ENCODE measurements around the gene FAM107B. TPM values are rescaled to one million over a fixed set of nuclear protein-coding genes. Genes with fewer than 3 reads are reported as not detected.
A peak's percentile ranks its signal among the peaks of the same experiment; 100 is the strongest.
"Not testable (repeated sequence)": the region's sequence is repeated elsewhere in the genome, so short reads cannot be mapped to it uniquely, and the experiment has no call there.

Gene FAM107B
- polyA plus RNA-seq, 3 donors from 2014 or later, result 240 to 338 (median 268) TPM

- peaks cover 5 to 17% of the 10 kb centered on the region in 2 donors for H3K4me1 Mint-ChIP-seq
- H3K36me3 Mint-ChIP-seq, result no peaks in the 10 kb centered on the region
- H3K9me3 Mint-ChIP-seq, result no peaks in the 10 kb centered on the region
- no peak for DNase-seq
- H3K27ac Mint-ChIP-seq, result no peak overlapping the region
- H3K27me3 Mint-ChIP-seq (ENCODE audit: low read depth in 3 of 3), result peaks cover 0 to 2% (median 0%) of the 10 kb centered on the region in 3 donors
- H3K4me3 Mint-ChIP-seq, result no peak overlapping the region
Measured at GRCh38 chr10:14688606-14689005, 86.1 kb downstream of the FAM107B start.

GRCh38 chr10:14688189-14688588, 86.5 kb downstream of the FAM107B start:
- H3K27ac Mint-ChIP-seq; DNase-seq; H3K27me3 Mint-ChIP-seq (ENCODE audit: low read depth in 3 of 3); H3K9me3 Mint-ChIP-seq; H3K4me3 Mint-ChIP-seq; H3K36me3 Mint-ChIP-seq: not testable (repeated sequence)
- H3K4me1 Mint-ChIP-seq, result peaks cover 5 to 17% of the 10 kb centered on the region in 2 donors

- no peak for DNase-seq
- Mint-ChIP-seq H3K4me1 (peaks cover 5 to 17% of the 10 kb centered on the region in 2 donors), H3K36me3 (no peaks in the 10 kb centered on the region), H3K27ac (no peak overlapping the region), H3K4me3 (no peak overlapping the region), H3K27me3 (ENCODE audit: low read depth in 3 of 3) (peaks cover 0 to 2% (median 0%) of the 10 kb centered on the region in 3 donors), H3K9me3 (no peaks in the 10 kb centered on the region)
Measured at GRCh38 chr10:14687340-14687739, 87.4 kb downstream of the FAM107B start.

- Mint-ChIP-seq H3K4me3 (no peak overlapping the region), H3K9me3 (peaks cover 0 to under 1% (median 0%) of the 10 kb centered on the region in 6 donors), H3K4me1 (peaks cover 5 to 17% of the 10 kb centered on the region in 2 donors), H3K36me3 (no peaks in the 10 kb centered on the region), H3K27ac (no peak overlapping the region), H3K27me3 (ENCODE audit: low read depth in 3 of 3) (peaks cover 0 to 4% (median 0%) of the 10 kb centered on the region in 3 donors)
- peak in 1 of 3 donors; percentile 5 for DNase-seq
Measured at GRCh38 chr10:14686356-14686755, 88.3 kb downstream of the FAM107B start.

GRCh38 chr10:14684354-14684753, 90.3 kb downstream of the FAM107B start:
- Mint-ChIP-seq H3K9me3 (peaks cover 0 to 2% (median 0%) of the 10 kb centered on the region in 6 donors), H3K27me3 (ENCODE audit: low read depth in 3 of 3) (peaks cover 0 to 4% (median 0%) of the 10 kb centered on the region in 3 donors), H3K4me3 (no peak overlapping the region), H3K27ac (no peak overlapping the region), H3K36me3 (no peaks in the 10 kb centered on the region), H3K4me1 (peaks cover 5 to 17% of the 10 kb centered on the region in 2 donors)
- no peak for DNase-seq

- no peak overlapping the region for H3K4me3 Mint-ChIP-seq
- no peak overlapping the region for H3K27ac Mint-ChIP-seq
Measured at GRCh38 chr10:14683256-14683655, 91.4 kb downstream of the FAM107B start.

GRCh38 chr10:14681802-14682201, 92.9 kb downstream of the FAM107B start:
- H3K27me3 Mint-ChIP-seq (ENCODE audit: low read depth in 3 of 3), result peaks cover 0 to 4% (median 0%) of the 10 kb centered on the region in 3 donors
- no peak overlapping the region for H3K4me3 Mint-ChIP-seq
- no peaks in the 10 kb centered on the region for H3K36me3 Mint-ChIP-seq
- peaks cover 0 to 2% (median 0%) of the 10 kb centered on the region in 6 donors for H3K9me3 Mint-ChIP-seq
- DNase-seq, result no peak
- peaks cover 5 to 14% of the 10 kb centered on the region in 2 donors for H3K4me1 Mint-ChIP-seq
- no peak overlapping the region for H3K27ac Mint-ChIP-seq

More at GRCh38 chr10:14683256-14683655, 91.4 kb downstream of the FAM107B start:
- Mint-ChIP-seq H3K36me3 (no peaks in the 10 kb centered on the region), H3K9me3 (peaks cover 0 to 2% (median 0%) of the 10 kb centered on the region in 6 donors), H3K27me3 (ENCODE audit: low read depth in 3 of 3) (peaks cover 0 to 4% (median 0%) of the 10 kb centered on the region in 3 donors), H3K4me1 (peaks cover 5 to 16% of the 10 kb centered on the region in 2 donors)
- DNase-seq, result no peak

- DNase-seq, result no peak
- no peak overlapping the region for H3K4me3 Mint-ChIP-seq
- H3K27me3 Mint-ChIP-seq (ENCODE audit: low read depth in 3 of 3), result peaks cover 0 to 4% (median 0%) of the 10 kb centered on the region in 3 donors
- H3K36me3 Mint-ChIP-seq, result no peaks in the 10 kb centered on the region
- peaks cover 5 to 10% of the 10 kb centered on the region in 2 donors for H3K4me1 Mint-ChIP-seq
- H3K27ac Mint-ChIP-seq, result no peak overlapping the region
- peaks cover 0 to 2% (median 0%) of the 10 kb centered on the region in 6 donors for H3K9me3 Mint-ChIP-seq
Measured at GRCh38 chr10:14681305-14681704, 93.4 kb downstream of the FAM107B start.

GRCh38 chr10:14678637-14679036, 96.1 kb downstream of the FAM107B start:
- Mint-ChIP-seq H3K4me1 (no peaks in the 10 kb centered on the region), H3K4me3 (no peak overlapping the region), H3K27ac (no peak overlapping the region), H3K9me3 (peaks cover 0 to 2% (median 0%) of the 10 kb centered on the region in 6 donors), H3K36me3 (no peaks in the 10 kb centered on the region), H3K27me3 (ENCODE audit: low read depth in 3 of 3) (peaks cover 0 to 2% (median 0%) of the 10 kb centered on the region in 3 donors)
- no peak for DNase-seq

GRCh38 chr10:14676732-14677131, 98.0 kb downstream of the FAM107B start:
- no peak for DNase-seq
- Mint-ChIP-seq H3K4me1 (no peaks in the 10 kb centered on the region), H3K27ac (no peak overlapping the region), H3K36me3 (no peaks in the 10 kb centered on the region), H3K4me3 (no peak overlapping the region), H3K9me3 (peaks cover 0 to 2% (median 0%) of the 10 kb centered on the region in 6 donors), H3K27me3 (ENCODE audit: low read depth in 3 of 3) (peaks cover 0 to 2% (median 0%) of the 10 kb centered on the region in 3 donors)

- DNase-seq, result no peak
- H3K4me3 Mint-ChIP-seq, result no peak overlapping the region
- no peaks in the 10 kb centered on the region for H3K9me3 Mint-ChIP-seq
- peaks cover 0 to 8% of the 10 kb centered on the region in 2 donors for H3K4me1 Mint-ChIP-seq
- peaks cover 0 to 2% (median 0%) of the 10 kb centered on the region in 3 donors for H3K27me3 Mint-ChIP-seq (ENCODE audit: low read depth in 3 of 3)
- H3K27ac Mint-ChIP-seq, result no peak overlapping the region
- H3K36me3 Mint-ChIP-seq, result no peaks in the 10 kb centered on the region
Measured at GRCh38 chr10:14674376-14675050, 100.2 kb downstream of the FAM107B start.

- DNase-seq, result no peak
- Mint-ChIP-seq H3K4me1 (peaks cover 0 to 12% of the 10 kb centered on the region in 2 donors), H3K36me3 (no peaks in the 10 kb centered on the region), H3K27me3 (ENCODE audit: low read depth in 3 of 3) (peaks cover 0 to 2% (median 0%) of the 10 kb centered on the region in 3 donors), H3K9me3 (no peaks in the 10 kb centered on the region), H3K27ac (no peak overlapping the region), H3K4me3 (no peak overlapping the region)
Measured at GRCh38 chr10:14673189-14673861, 101.4 kb downstream of the FAM107B start.

GRCh38 chr10:14671386-14671831, 103.3 kb downstream of the FAM107B start:
- Mint-ChIP-seq H3K36me3 (no peaks in the 10 kb centered on the region), H3K27me3 (ENCODE audit: low read depth in 3 of 3) (peaks cover 0 to 2% (median 0%) of the 10 kb centered on the region in 3 donors), H3K4me1 (peaks cover 4 to 21% of the 10 kb centered on the region in 2 donors), H3K9me3 (no peaks in the 10 kb centered on the region), H3K27ac (no peak overlapping the region), H3K4me3 (no peak overlapping the region)
- no peak for DNase-seq

All from immature natural killer cell (primary cell).